Amniotic stem cell (primary cell): ENCODE results near the gene CHST8.
"Not testable (repeated sequence)": the region's sequence is repeated elsewhere in the genome, so short reads cannot be mapped to it uniquely, and the experiment has no call there.

Source experiments
- DNase-seq: peaks from one replicate; lab custom pipeline; 2025; lab: John Stamatoyannopoulos, UW

The CHST8 gene

GRCh38 chr19:33618363-33618762 lies 3.4 kb upstream of the CHST8 start:
- not testable (repeated sequence) for DNase-seq

GRCh38 chr19:33618884-33619283 lies 2.9 kb upstream of the CHST8 start:
- DNase-seq, result no peak

DNA sequence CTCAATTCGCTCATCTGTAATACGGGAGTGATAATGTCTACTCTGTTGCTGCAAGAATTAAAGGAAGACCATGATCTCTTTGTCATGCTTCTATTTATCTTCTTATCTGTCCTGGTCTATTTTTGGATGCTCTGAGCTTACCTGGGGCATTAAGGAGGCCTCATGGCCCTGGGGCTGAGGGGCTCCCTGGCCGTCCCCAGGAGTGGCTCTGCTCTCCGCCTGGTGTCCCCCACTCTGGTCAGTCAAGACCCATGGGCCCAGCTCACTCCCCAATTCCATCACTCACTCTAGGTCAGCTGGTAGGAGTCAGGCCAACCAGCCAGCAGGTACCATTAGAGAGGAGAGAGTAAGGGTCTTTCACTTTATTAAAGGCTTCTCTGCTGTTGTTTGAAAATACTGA lies 1.1 kb upstream of the CHST8 start:
- no peak for DNase-seq

DNA sequence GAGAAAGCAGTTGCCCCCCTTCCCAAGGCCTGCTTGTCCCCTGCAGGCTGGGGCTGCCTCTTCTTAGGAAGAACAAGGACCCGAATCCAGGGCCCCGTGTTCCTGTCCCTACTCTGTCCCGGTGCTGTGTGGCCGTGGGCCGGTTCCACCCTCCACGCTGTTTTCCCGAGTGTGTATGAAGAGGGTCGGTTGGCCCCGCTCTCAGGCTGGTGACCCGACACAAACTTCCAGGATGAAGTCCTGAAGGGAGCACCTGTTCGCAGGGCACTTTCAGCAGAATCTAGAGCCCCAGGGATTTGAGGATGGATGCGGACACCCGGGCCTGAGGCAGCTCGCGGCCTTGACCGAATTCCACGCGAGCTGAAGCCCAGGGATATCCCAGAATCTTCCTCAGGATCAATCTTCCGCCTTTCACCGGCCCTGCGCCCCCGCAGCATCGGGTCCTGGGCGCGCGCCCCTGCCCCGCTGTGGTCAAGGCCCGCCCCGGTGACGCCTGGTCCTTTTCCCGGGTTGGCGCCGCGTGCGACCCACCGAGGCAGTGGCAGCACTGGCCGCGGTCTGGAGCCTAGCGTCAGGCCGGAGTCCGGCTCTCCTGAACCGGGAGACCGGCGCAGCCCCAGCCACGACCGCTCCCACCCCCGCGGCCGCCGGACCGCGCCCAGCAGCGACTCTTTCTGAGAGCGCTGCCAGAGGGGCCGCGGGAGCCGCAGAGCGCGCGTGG lies 528 bp upstream of the CHST8 start:
- DNase-seq, result no peak

- DNase-seq, result no peak
Measured at GRCh38 chr19:33622505-33622808, 704 bp downstream of the CHST8 start.

GRCh38 chr19:33622809-33623511 lies 1.2 kb downstream of the CHST8 start:
- no peak for DNase-seq

DNA sequence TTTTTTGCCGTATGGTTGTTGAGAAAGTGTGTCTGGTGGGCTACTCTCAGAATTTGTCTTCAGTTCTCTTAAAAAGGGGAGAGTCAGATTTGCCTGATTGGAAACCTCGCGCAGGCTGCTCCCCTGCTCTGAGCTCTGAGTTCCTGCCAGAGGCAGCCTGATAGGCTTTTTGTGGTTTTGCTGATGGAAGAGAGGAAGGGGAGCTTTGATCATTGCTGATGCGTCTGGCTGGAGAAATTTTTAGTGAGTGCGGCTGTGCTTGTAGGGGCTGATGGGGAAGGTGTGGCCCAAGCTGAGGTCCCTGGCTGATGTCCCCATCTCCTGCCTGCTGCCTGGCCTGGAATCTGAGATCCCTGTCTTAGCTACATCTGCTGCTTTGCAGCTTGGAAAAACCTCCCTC lies 2.8 kb downstream of the CHST8 start:
- no peak for DNase-seq

DNA sequence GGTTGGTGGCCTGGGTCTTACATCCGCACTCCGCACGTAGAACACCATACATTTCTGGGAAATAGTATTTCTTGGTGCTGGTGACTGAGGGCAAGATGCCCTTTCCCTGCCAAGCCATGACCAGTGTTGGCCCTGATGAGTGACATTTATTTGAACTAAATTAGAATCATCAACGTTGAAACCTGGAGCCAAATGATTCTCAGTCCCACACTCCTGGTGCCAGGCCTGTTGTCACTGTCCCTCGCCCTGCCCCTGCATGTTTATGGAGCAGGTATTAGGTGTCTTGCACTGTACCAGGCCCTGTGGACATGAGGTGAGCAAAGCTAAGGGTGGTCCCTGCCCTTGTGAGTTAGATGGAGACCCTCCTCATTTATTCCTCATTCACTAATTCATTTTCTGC lies 5.8 kb downstream of the CHST8 start:
- DNase-seq, result no peak

GRCh38 chr19:33627962-33628839 lies 6.4 kb downstream of the CHST8 start:
- no peak for DNase-seq

GRCh38 chr19:33628921-33629825 lies 7.4 kb downstream of the CHST8 start:
- no peak for DNase-seq

GRCh38 chr19:33629826-33630375 lies 8.1 kb downstream of the CHST8 start:
- no peak for DNase-seq

DNA sequence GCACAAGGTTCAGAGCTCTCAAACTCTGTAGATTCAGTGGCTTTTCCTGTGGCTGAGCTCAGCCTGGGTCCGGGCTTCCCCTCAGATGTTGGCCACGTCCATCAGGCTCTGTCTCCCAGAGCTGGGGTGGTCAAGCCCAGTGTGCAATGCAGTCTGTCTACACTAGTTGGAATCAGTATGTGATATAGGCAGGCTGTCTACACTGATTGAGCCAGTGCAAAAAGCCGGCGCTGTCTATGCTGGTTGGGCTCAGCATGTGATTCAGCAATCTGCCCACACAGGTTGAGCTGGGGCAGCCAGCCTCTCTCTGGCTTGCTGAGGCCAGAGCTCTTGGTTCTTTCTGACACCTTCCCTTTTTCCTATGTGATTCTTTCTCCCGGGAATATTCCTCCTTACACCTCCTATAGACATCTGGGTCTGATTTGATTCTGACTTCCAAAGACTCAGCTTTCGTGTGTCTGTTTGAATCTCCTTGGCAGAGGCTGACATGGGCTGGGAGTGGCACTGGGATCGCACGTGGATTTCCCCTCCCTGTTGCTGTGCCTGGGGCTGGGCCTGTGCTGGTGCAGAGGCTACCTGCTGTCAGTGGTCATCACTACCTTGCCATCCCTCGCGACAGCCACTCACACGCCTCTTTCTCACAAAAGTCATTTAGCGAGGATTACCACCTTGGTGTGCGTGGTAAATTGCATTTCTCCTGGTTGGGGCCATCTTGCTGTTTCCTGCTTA lies 9.3 kb downstream of the CHST8 start:
- no peak for DNase-seq

GRCh38 chr19:33631609-33631973 lies 9.8 kb downstream of the CHST8 start:
- no peak for DNase-seq

DNA sequence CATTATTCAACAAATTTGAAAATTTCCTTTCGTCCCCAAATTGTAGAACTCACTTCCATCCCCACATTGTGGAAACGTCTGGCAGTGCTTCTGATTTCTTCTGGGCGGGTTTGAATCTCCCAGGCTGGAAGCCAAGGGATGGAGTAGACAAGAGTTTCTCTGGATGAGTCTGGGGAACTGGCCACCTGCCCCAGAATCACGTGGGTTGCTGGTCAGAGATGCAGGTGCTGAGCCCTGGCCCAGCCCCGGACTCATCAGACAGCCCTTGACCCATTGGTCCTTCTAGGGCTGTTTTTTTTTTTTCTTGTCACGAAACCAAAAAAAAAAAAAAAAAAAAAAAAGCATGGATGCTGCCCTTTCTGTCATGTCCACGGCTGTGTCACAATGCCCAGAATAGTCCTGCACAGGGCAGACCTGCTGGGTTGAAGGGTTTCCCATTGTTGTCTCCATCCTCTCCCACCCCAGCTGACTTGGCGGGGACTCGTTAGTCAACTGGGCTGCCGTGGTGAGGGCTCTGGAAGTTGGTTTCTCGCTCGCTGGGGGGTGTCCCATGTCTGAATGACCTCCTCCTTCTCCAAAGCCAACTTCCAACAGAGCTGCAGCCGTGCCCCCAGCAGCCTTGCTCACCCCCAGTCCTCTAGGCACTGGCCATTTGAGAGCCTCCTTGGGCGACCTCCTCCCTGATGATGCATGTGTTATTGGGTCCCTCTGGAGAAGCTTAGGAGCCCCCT lies 12.8 kb downstream of the CHST8 start:
- no peak for DNase-seq

GRCh38 chr19:33638167-33639034 lies 16.6 kb downstream of the CHST8 start:
- DNase-seq, result no peak

GRCh38 chr19:33639035-33639681 lies 17.4 kb downstream of the CHST8 start:
- DNase-seq, result no peak

- no peak for DNase-seq
Measured at GRCh38 chr19:33640773-33641172, 19.0 kb downstream of the CHST8 start.

DNA sequence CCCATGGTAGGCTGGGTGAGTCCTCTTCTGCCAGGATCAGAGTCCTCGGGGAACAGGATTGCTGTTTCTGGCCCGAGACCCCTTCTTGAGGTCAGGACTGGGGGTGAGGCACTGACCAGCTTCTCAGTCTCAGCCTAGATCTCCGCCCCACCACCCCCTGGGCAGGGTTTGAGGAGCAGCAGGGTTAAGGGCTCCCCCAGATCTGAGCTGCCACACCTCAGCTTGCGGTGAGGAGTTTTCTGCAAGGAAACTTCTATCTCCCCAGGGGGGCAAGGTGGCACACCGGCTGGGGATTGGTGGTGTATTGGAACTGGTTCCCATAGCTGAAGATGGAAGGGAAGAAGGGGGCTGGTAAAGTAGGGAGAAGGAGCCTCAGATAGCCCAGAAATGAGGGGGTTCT lies 19.5 kb downstream of the CHST8 start:
- DNase-seq, result no peak
